ENCODE measurements around the gene CTBP2.

The CTBP2 gene

DNA sequence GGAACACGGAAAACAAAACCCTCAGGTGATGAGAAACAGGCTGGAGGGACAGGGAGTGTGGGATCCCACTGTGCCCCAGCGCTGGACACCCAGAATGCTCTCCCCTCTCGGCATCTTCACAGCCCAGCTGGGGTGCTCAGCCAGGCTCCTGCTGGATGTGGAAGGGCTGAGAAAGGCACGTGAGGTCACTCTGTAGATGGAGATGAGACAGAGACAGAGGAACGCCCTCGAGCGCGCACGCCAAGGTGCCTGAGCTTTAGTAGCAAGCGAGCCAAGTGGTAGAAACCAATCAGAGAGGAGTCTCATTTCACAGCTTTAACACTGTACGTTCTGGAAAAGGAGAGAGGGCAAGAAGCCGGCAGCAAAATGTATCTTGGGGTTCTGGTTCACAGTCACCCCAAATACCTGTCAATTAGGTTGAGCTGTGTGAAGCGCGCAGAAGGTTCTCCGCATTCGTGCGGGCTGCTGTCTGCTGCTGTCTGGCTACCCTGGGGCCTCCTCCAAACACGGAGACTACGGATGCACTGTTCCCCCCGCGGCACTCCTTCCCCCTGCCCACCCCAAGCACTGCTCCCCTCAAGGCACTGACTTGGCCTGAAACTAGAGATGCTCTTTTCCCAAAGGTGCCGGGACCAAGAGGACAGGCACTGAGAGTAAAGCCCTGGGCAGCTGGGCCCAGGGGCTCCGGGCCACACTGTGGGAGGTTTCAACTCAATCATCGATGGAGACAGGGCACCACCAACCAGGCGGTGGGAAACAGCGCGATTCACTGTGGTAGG, 127.0 kb downstream of the CTBP2 start:
- no peak for DNase-seq

DNA sequence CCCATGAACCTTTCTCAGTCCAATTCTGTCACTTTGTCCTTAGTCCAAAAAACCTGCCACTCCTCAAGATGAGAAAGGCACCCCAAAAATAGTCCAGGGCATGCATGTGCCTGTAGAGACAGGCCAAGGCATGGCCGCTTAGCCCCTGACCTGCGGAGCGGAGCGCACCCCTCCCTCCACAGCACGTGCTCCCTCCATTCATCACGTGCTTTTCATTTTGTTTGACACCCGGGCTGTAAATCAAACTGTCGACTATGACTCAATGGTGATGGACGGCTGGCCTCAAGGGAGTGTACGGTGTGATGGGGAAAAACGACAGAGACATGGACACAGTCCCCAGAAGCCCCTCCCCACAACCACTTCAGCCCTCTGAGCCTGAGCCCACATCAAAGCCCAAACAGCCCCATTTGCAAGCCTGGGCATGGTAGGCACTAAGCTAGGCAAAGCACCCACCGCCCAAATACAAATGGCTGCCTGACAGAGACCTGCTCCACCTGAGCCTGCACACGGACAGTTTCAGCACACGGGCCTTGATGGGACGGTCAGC, 127.8 kb downstream of the CTBP2 start:
- DNase-seq, result no peak

DNA sequence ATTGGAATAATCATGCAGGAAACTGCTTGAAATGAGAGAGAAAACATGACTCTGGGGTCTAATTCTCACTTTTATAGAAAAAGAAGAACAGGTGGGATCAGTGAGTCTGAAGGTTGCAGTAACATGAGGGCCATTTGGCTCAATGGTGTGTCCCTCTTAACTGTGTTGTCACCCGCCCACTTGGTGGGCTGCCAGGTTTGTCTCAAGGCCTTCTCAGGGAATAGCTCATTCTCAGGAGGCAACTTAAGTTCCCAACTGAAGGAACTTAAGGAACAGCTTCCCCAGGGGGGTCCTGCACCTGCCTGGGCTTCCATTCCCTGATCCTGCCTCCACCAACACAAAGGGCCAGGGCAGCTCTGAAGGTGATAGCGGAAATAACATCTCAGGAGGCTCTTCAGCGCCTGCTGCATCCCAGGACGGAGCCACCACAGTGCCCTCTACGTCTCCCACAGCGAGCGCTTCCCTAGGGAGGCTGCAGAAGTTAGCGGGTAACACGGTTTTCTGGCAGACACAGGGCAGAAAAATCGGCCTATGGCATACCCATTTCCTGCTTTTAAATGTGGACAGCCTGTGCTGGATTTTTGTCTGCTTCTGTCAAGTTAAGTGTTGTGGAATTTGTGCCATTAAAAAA, 129.7 kb downstream of the CTBP2 start:
- no peak for DNase-seq

DNA sequence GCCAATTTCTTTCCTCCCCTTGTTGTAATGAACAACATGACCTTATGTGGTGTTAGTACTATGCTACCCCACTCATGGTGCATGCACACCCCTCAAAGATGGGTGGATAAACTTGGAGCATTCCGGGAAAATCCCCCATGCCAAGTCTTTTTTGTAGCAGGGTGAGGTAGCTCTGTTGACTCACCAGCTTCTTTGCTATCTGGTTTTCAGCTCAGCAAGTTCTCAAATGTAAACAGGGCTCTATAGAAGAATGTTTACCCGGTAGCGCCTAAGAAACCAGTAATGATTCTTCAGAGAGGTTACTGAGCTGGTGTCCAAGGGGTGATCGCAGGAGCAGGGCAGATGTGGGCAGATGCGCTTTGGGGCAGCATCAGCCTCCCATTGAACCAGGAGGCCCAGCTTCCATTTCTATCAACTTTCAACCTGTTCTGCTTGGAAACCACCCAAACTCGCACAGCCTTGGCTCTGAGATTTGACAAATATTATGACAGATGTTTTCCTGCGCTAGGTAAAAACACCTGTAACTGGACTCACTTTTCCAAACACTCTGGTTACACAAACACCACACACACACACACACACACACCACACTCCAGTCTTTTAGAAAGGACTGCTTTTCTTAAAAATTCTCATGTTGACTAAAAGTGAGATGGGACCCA, 130.7 kb downstream of the CTBP2 start:
- DNase-seq, result no peak

DNA sequence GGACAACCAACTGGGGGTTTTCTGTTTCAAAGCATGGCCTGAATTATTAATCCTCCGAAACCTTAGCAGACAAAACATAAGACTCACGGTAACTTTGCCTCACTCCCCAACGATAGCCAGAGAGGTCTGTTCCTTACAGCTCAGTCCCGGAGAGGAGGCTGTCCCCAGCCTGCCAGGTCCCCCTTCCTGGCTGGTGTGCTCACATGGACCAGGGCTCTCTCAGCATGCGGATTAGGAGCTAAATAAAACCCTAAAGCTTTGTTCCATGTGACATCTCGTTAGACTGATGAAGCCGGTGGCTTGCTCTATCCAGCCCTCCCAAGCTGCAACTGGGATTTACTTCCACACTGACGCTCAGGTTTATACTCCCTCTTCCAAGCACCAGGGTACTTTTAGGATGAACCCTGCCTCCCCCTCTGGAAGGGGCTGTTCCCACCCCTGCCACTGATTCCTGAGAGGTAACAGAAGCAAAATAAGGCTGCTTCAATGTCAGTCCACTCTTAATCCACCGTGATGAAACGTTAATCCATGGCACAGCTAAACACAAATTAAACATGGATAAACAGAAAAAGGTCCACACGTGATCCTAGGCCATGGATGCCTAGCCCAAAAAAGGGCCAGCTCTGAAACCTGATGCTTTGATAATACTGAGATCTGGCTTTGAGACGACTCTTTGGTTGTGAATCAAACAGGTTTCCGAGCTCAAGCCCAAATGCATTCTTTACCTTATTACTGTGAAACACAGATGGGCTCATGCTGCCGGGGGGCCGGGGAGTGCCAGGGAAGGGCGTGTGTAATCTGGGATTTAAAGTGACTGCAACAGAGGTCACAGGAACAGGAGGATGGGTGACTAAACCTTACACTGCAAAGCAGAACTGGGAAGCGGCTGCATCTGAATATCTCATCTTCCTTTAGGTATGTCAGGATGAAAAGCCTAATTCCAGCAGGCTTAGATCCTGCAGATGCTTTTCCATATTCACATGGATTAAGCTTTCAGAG, 132.2 kb downstream of the CTBP2 start:
- DNase-seq, result no peak

DNA sequence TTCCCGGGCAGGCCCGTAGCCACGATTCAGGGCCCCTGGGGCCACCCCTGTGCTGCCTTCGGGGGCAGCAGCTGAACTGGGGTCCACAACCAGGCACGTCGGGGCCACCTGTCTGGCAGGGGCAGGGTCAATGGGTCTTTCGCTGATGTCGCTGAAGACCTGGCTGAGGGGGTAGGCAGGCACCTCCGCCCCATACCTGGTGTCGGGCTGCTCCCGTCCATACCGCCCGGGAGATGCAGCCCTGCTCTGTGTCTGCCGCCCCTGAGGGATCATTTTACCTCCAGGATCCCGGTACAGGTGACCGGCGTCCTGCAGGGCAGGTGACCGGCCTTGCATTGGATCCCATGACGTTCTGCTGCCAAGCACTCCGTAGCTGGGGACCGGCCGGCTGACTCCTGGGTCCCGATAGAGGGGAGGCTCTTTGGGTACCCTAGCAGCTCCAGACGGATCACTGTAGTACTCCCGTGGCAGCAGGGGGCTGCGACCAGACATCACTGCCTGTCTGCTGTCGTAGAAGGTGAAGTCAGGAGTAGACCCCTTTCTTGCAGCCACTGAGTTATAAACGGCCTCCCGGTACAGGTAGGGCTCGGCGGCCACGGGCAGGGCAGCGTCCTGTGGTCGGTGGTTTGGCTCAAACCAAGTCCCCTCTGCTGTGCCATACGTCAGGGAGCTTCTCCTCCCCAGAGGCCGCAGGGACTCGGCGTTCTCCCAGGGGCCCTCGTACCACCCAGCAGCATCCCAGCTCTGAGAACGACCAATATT, 133.2 kb downstream of the CTBP2 start:
- DNase-seq, result no peak

DNA sequence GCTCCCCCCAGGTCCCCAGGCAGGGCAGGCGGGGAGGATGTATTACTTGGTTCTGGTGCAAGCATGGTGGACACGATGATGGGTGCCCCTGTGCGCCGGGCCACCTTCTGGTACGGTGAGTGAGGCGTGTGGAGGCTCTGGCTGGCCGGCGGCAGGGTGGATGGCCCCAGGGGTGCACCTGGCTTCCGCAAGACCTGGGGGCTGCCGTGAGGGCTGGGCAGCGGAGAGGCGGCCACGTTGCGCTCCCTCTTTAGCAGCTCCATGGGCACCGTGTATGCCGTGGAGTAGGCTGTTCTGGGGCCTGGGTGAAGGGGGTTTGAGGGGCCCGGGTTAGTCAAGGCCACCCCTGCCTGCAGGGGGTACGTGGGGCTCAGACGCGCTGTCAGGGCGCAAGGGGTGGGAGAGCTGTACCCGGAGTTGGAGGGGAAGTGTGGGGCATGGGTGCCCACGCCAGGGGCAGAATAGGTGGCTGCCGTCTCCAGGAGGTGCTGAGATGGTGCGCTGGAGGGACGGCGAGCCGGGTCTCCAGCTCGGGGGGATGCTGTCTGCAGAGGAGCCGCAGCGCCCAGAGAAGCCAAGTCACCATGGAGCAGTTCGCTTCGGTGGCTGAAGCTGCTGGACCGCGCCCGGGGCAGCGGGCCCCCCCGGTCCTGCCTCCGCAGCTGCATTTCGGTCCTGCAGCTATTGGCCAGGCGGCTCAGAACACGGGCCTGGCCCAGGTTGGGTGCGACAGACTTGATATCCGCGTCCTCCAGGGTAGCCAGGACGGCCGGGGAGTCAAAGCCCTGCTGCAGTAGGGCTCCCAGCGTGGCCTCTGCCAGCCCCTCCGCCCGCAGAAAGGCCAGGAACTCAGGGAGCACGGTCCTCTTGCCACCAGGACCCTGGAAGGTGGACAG, 134.1 kb downstream of the CTBP2 start:
- DNase-seq, result no peak

DNA sequence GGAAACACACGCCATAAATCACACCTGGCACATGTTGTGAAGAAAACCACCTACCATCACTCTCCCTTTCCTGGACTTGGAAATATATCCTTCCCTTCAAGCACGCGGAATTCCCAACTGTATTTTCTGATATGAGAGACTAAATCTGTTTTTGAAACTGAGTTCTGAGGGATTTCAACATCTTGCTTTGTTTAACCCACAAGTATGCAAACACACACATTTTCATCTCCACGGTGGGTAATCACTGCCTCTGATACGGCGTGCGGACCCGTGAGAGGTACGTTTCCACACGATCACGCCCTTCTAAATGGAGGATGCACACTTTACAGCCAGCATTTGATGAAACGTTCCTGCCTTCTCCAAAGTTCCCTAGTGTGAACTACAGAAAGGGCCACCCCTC, 135.0 kb downstream of the CTBP2 start:
- DNase-seq, result no peak

DNA sequence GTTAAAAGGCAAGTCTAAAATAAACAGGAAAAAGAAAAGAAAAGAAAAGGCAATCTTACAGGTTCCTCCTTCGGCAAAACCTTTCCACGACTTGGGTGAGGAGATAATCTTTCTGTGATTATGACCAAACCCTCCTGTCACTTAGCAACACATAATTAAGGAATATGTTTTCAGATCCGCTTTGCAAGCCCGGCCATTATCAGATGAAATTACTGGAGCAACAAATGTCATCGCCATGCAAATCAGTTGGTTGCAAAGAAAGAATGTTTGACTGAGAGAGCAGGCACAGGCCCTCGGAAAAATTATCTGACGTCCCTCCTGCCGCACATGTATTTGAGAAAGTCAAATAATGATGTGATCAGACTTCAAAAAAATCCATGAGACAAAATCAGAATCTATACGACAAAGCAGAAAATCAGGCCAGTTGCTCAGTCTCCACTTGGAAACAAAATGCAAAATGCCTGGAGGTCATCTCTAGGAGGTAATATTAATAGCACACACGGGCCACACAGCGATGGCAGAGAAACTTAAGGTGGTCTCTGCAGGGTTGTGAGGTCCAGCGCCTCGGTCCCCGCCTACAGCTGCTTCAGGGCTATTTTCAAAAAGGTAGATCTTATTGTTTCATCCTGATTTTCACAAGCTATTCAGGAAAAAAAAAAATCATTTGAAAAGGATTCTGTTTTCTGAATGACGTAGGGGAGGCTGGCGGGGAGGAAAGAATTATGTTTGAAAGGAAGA, 135.7 kb downstream of the CTBP2 start:
- no peak for DNase-seq

DNA sequence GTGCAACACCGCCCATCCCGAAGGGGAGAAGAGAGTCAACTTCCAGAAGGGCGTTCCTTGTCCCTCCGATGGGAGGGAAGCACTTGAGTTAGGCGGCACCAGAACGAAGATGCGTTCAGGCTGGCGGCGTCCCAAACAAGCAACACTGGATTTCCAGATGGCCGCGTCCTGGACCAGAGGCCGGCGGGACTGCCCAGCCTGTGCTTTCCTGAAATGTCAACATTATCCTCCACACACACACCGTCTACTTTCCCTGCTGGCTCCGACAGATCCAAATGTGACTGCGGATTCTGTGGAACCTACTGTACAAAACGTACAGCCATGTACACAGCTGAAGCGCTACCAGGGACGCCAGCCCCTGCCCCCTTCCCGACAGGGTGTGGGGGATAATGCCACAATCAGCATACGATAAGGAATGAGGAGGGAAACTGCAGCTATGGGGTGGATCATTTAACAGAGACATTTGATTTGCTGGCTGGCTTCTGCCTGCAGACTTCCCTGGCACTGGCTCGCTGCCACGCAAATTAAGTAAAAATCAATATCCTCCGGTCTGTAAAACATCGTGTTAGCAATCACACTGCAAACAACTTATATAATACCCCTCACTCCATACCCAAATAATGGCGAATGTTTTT, 136.4 kb downstream of the CTBP2 start:
- DNase-seq, result no peak

DNA sequence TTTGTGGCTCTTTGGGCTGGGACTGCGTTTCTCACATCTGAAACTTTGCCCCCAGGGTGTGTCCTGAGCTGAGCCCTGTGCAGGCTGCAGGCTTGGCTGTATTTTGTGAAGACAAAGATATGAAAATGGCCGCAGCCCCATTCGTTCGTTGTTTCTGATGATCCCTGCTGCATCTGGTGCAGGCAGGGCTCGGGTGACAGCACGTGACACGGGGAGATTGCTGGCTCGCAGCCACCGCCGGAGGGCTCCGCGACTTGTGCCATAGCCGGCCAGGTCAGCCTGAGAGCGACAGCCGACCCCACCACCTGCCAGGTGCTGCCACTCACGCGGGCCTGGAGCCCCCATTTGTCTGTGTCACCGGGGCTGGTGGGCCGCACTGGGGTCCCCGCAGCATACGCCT, 137.1 kb downstream of the CTBP2 start:
- no peak for DNase-seq

DNA sequence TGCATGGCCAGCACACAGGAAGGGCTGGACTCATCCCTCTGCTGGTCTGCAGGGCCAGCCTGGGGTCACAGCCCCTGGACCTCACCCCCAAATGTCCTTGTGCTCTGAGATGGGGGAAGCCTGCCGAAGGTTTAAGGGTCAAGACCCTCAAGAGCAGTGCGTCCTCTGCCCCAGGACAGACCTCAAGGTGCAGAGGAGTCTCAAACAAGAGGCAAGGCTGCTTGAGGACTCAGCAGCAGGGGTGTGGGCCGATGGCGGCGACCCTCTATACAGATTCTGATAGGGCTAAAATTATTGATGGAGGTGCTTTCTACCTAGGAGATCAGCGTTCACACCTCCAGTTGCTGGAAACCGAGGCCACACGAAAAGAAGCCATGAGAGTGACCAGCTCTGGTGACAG, 137.7 kb downstream of the CTBP2 start:
- DNase-seq, result no peak

DNA sequence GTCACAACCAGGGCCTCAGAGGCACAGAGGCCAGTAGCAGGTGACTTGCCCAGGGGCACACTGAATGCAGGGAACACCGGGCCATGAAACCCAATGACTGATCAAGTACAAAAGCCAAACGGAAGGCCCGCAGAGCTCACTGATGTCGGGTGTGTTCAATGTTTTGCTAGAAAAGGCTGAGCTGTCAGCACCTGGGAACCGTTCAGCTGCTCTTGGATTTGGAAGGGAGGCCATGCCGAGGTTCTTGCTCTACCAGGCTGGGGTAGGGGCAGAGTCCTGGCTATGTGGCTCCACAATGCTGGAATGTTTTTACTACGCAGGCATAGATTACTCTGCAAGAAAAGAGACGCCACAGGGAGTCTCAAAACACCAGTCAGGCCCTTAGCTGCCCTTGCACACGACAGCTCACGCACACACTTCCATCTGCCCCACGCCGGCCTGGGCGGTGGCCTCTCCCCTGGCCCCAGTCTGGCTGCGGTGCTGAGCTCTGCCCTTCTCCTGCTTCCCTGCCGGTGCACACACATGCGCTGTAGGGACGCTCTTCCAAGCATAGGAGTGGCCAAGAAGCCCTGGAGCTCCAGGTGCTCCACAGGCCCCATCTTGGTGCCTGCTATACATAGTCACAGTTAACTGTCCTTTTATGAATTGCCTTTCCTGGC, 138.5 kb downstream of the CTBP2 start:
- DNase-seq, result no peak

DNA sequence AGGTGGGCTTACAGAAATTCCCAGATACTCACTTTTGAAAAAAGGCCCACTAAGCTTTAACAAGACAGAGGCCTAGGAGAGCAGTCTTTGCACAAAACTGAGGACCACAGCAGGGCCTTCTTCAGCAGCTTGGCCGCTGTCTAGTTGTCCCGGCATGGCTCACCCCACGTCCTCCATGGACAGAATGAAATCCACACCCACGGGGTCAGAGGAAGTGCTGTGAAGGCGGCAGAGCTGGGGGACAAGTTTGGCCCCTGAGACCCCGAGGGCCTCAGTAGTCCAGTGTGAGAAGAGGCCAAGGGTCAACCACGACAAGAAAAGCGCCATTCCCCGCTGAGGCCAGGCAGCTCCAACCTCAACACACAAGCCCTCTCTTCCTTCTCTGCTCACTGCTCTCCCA, 139.5 kb downstream of the CTBP2 start:
- DNase-seq, result no peak

DNA sequence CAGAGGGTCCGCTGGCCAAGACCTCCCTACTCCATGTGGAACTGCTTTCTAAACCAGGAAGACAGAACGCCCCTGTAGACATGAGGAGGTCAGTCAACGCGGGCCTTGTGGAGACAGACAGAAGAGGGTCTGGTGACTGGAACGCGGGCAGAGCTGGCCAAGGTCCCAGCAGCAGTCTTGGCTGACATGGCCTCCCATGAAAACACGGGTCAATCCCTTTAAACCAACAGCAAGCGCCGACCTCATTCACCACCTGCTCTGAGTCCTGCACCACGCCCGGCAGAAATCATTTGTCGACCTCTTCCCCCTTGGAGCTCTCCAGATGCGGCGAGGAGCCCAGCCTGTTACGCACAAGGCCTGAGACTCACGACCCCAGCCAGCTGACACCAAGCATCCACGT, 140.0 kb downstream of the CTBP2 start:
- DNase-seq, result no peak

DNA sequence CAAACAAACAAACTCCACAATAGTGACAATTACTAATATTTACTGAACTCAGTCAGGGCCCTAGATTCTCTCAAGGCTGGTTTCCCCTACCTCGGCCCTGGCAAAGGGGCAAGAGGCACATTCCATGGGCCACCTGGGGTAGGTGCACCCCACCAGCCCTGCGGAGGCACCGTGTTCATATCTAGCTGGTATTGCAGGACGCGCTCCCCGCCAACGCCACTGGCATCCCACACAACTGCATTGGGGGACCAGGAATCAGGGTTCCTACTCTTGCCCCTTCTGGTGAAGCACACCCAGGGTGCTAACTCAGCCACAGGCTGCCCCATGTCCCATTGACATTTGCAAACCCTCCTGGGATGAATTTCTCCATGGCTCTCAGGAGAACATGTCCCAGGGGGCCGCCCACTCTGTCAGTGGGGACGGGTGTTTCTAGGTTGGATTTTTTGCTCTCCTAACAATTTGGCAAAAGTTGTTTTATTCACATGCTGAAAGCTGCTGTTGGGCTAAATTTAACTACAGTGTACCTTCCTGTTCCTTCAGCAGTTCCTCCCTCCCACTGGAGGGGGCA, 141.7 kb downstream of the CTBP2 start:
- no peak for DNase-seq

DNA sequence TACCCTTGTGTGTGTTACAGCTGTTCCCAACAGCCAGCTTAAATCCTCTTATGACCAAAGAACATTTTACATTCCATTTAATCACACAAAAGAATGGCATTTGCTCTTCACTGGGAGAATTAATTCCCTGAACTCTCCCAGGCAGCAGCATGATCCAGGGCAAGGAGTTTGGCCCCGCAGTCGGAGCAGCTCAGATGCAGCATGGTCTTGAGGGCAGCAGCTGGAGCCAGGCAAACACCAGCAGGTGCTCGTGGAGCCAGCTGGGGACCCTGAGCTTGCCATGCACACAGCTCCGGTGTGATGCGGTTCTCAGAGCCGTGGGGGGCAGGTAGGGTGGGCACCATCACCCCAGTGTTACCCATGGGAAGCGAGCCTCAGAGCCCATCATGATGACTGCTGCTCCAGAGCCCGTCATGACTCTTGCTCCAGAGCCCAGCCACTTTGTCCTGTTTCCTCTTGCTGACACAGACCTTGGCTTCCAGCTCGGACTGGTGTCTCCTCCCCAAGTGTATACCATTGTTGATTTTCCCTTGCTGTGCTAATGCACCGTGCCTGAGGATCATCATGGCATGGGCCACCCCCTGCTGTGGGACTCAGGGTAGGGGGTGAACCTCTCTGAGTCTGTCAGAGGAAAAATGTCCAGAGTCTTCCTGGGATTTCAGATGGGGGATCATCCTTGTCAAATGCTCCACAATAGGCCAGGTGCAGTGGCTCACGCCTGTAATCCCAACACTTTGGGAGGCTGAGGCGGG, 142.6 kb downstream of the CTBP2 start:
- no peak for DNase-seq

All from activated effector memory CD4-positive, alpha-beta T cell treated with Interleukin-2 at 50 U/mL for 16 hours (primary cell).